Osteoblast (primary cell): ENCODE data around the gene KRTAP3-1. TPM values are rescaled to one million over a fixed set of nuclear protein-coding genes. Genes with fewer than 3 reads are reported as not detected.
"Not testable (repeated sequence)": the region's sequence is repeated elsewhere in the genome, so short reads cannot be mapped to it uniquely, and the experiment has no call there.

ENCODE experiments used
- DNase-seq: peaks from one replicate; pipeline ENCODE4 v3.0.0; 2011; ENCODE audit warnings: low spot score, mixed read lengths; ENCODE audit not compliant: insufficient read length; ENCODE audit errors: missing footprints
- H2AFZ ChIP-seq: 2 replicates; pipeline ENCODE4 v1.6.0; 2011; ENCODE audit warnings: mild to moderate bottlenecking, low read length
- H3K27ac ChIP-seq: 2 replicates; pipeline ENCODE4 v1.5.1; 2011; ENCODE audit warnings: mild to moderate bottlenecking, low read depth, low read length, moderate library complexity
- H3K27me3 ChIP-seq: 2 replicates; pipeline ENCODE4 v1.6.0; 2012; ENCODE audit warnings: mild to moderate bottlenecking, control low read depth, inconsistent platforms, low read length, moderate library complexity; ENCODE audit not compliant: insufficient read depth
- H3K36me3 ChIP-seq: 2 replicates; pipeline ENCODE4 v1.5.1; 2011; ENCODE audit warnings: mild to moderate bottlenecking, low read length, control low read depth, moderate library complexity; ENCODE audit not compliant: insufficient read depth
- H3K4me1 ChIP-seq: 2 replicates; pipeline ENCODE4 v1.5.1; 2011; ENCODE audit warnings: mild to moderate bottlenecking, low read length, control low read depth, moderate library complexity; ENCODE audit not compliant: insufficient read depth
- H3K4me2 ChIP-seq: 2 replicates; pipeline ENCODE4 v1.6.0; 2011; ENCODE audit warnings: mild to moderate bottlenecking, low read length; ENCODE audit not compliant: insufficient read depth
- H3K4me3 ChIP-seq: fragments of 200-600 bp; sonication (generic); 3 replicates; pipeline ENCODE4 v1.5.1; 2012; ENCODE audit warnings: mild to moderate bottlenecking, low read length, inconsistent platforms; ENCODE audit not compliant: insufficient read depth
- H3K79me2 ChIP-seq: 2 replicates; pipeline ENCODE4 v1.6.0; 2012; ENCODE audit warnings: mild to moderate bottlenecking, low read length, control low read depth, inconsistent platforms; ENCODE audit not compliant: insufficient read depth
- H3K9me3 ChIP-seq: 2 replicates; pipeline ENCODE4 v1.5.1; 2011; ENCODE audit warnings: low read depth, low read length, control low read depth
- H4K20me1 ChIP-seq: 2 replicates; pipeline ENCODE4 v1.6.0; 2012; ENCODE audit warnings: mild to moderate bottlenecking, low read length, control low read depth; ENCODE audit not compliant: insufficient read depth
- total RNA-seq: library from RNA; depleted of rRNA; stranded (reverse); fragments of >200 nt; gene quantifications from 2 replicates; pipeline ENCODE4 v1.2.3, GENCODE V29; 2012
- TF ChIP-seq, protein P1 (sequence below): IDR thresholded peaks from 2 replicates; pipeline ENCODE4 v1.5.1; 2011; ENCODE audit warnings: mild to moderate bottlenecking, low read depth, low read length, moderate library complexity; ENCODE audit errors: extremely low read depth

The KRTAP3-1 gene
- total RNA-seq, 1 donor = not detected

DNA sequence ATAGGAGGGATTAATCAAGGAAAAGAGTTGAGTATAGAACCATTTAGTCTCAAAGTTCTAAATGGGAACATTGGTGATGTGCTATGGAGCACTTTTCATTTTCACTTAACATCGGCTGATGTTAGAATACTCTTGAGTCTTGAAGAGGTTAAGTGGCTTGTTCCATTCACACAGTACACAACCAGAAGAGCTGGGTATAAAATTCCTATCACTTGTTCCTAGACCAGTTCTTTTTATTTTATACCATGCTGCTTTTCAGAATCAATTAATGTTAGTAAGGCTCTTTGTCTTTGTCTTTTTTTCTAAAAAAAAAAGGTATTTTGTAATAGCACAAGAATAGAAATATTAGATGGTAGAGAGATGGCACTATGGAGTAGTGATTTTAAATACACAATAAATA, 34.0 kb upstream of the KRTAP3-1 start:
- Histone ChIP-seq H3K27ac (peak overlapping the region; percentile 70), H3K9me3 (no peaks in the 10 kb centered on the region), H3K79me2 (peaks cover 5% of the 10 kb centered on the region), H3K4me2 (no peak overlapping the region), H2AFZ (no peak overlapping the region), H3K4me3 (no peak overlapping the region), H3K4me1 (peaks cover 45% of the 10 kb centered on the region), H4K20me1 (no peaks in the 10 kb centered on the region), H3K36me3 (no peaks in the 10 kb centered on the region), H3K27me3 (no peaks in the 10 kb centered on the region)
- DNase-seq = no peak
- TF ChIP-seq, protein P1, sequence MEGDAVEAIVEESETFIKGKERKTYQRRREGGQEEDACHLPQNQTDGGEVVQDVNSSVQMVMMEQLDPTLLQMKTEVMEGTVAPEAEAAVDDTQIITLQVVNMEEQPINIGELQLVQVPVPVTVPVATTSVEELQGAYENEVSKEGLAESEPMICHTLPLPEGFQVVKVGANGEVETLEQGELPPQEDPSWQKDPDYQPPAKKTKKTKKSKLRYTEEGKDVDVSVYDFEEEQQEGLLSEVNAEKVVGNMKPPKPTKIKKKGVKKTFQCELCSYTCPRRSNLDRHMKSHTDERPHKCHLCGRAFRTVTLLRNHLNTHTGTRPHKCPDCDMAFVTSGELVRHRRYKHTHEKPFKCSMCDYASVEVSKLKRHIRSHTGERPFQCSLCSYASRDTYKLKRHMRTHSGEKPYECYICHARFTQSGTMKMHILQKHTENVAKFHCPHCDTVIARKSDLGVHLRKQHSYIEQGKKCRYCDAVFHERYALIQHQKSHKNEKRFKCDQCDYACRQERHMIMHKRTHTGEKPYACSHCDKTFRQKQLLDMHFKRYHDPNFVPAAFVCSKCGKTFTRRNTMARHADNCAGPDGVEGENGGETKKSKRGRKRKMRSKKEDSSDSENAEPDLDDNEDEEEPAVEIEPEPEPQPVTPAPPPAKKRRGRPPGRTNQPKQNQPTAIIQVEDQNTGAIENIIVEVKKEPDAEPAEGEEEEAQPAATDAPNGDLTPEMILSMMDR = no peak

DNA sequence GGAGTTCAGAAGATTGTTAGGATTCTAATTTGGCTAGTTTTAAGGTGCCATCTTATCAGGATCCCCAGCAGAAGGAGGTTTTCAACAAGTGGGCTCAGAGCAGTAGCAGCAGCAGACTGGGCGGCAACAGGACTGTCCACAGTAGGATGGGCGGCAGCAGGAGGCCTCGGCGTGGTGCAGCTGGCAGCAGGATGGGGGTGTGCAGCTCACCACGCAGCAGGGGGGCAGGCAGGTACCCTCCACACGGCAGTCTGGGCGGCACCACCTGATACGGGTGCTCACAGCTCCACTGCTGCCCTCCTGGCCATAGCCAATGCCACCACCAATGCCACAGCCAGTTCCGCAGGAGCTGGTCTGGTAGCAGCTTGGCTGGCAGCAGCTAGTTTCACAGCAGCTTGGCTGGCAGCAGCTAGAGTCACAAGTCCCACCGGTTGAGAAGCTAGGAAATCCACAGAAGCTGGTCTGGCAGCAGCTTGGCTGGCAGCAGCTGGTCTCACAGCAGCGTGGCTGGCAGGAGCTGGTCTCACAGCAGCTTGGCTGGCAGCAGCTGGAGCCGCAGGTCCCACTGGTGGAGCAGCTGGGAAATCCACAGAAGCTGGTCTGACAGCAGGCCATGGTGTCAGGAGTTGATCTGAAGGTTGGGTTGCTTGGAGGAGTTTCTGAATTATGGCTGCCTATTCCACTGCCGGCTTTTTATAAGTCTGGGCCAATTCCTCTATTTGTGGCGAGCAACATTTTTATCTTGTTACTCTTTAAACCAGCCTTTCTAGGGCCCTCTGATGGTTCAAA, 32.0 kb upstream of the KRTAP3-1 start, which contains the start of gene KRTAP1-1:
TSS of gene KRTAP1-1 (minus strand) at position 668 of the 789 bp plus-strand sequence. CDS start at position 615, 53 bp downstream.
- peak; percentile 89 for DNase-seq
- H3K27ac ChIP-seq = peak within 1 kb of the TSS; percentile 70
- peaks cover 42% of the 10 kb centered on the region for H3K4me1 ChIP-seq
- H2AFZ ChIP-seq = peak within 1 kb of the TSS; percentile 35
- H3K27me3 ChIP-seq, H3K9me3 ChIP-seq, H4K20me1 ChIP-seq, H3K79me2 ChIP-seq, H3K36me3 ChIP-seq: not testable (repeated sequence)
- H3K4me3 ChIP-seq = peak within 1 kb of the TSS; percentile 54
- H3K4me2 ChIP-seq = peak within 1 kb of the TSS; percentile 38

DNA sequence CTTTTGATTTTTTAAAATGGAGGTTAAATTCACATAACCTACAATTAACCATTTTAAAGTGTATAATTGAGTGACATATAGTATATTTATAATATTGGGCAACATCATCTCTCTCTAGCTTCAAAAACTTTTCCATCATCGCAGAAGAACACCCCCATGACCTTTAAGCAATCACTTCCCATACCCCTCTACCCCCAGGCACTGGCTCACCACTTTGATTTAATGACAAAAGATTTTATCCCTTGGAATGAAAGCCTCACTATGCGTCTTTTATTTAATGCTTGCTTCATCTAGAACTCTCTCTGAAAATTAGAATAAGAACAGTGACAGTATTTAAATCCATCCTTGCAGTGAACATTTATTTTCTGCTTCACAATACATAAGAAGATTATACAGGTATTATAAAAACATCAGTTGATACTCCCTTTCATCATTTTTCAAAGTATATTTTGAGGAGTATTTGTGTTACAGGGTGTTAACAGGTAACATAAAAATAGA, 29.0 kb upstream of the KRTAP3-1 start:
- H3K79me2 ChIP-seq = peaks cover 5% of the 10 kb centered on the region
- H2AFZ ChIP-seq = no peak overlapping the region
- no peaks in the 10 kb centered on the region for H4K20me1 ChIP-seq
- H3K27me3 ChIP-seq = no peaks in the 10 kb centered on the region
- no peaks in the 10 kb centered on the region for H3K9me3 ChIP-seq
- H3K36me3 ChIP-seq = no peaks in the 10 kb centered on the region
- H3K27ac ChIP-seq = no peak overlapping the region
- peaks cover 42% of the 10 kb centered on the region for H3K4me1 ChIP-seq
- no peak overlapping the region for H3K4me3 ChIP-seq
- H3K4me2 ChIP-seq = no peak overlapping the region
- TF ChIP-seq, protein P1 = no peak
- DNase-seq = no peak

DNA sequence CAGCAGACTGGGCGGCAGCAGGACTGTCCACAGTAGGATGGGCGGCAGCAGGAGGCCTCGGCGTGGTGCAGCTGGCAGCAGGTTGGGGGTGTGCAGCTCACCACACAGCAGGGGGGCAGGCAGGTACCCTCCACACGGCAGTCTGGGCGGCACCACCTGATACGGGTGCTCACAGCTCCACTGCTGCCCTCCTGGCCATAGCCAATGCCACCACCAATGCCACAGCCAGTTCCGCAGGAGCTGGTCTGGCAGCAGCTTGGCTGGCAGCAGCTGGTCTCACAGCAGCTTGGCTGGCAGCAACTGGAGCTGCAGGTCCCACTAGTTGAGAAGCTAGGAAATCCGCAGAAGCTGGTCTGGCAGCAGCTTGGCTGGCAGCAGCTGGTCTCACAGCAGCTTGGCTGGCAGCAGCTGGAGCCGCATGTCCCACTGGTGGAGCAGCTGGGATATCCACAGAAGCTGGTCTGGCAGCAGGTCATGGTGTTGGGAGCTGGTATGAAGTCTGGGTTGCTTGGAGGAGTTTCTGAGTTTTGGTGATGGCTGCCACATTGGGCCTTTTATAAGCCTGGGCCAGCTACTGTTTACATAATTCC, 25.5 kb upstream of the KRTAP3-1 start, which contains the start of gene KRTAP1-3:
TSS of gene KRTAP1-3 (minus strand) at position 529 of the 590 bp plus-strand sequence. CDS start at position 476, 53 bp downstream.
- not testable (repeated sequence) for H3K27ac ChIP-seq, H3K36me3 ChIP-seq, H4K20me1 ChIP-seq, H3K9me3 ChIP-seq, H3K27me3 ChIP-seq, H3K79me2 ChIP-seq, H3K4me3 ChIP-seq, H3K4me2 ChIP-seq
- DNase-seq = peak; percentile 45
- Histone ChIP-seq H2AFZ (peak within 1 kb of the TSS; percentile 32), H3K4me1 (peaks cover 16% of the 10 kb centered on the region)
